GM23248 (cell line): ENCODE results near the gene ZYX.

Experiments
- EZH2 ChIP-seq: fragments of 200-600 bp; sonication (generic); IDR thresholded peaks from 2 replicates; pipeline ENCODE4 v1.6.1; 2018; ENCODE audit warnings: antibody characterized with exemption, mild to moderate bottlenecking; ENCODE audit not compliant: insufficient read depth, poor library complexity, severe bottlenecking
- EZH2phosphoT487 ChIP-seq: fragments of 200-600 bp; sonication (generic); IDR thresholded peaks from 2 replicates; pipeline ENCODE4 v1.6.1; 2018; ENCODE audit warnings: antibody characterized with exemption, moderate library complexity, mild to moderate bottlenecking, low read depth; ENCODE audit not compliant: insufficient read depth

DNA sequence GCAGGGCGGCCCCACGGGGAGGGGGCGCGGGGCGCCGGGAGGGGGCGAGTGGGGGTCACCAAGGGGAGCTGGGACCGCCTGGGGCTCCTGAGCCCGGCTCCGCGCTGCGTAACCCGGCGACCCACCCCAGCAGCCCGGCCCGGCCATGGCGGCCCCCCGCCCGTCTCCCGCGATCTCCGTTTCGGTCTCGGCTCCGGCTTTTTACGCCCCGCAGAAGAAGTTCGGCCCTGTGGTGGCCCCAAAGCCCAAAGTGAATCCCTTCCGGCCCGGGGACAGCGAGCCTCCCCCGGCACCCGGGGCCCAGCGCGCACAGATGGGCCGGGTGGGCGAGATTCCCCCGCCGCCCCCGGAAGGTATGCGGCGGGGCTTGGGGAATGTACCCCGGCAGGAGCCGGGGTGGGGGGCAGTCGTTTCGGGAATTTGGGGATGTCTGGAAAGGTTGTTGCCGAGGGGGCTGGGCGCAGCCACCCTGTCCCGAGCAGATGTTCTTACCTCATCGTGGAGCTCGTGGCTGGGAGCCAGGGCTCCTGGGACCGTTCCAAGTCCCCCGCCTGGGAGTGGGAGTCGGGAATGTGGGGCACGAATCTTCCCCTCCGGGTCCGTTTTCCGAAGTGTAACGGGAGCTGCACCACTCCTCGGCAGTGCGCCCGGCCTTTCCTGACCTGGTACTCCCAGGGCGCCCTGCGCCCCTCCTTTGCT, 431 bp downstream of the ZYX start:
- TF ChIP-seq EZH2phosphoT487: no peak
- TF ChIP-seq EZH2: no peak
